ENCODE data around the gene PRRT1. TPM values are rescaled to one million over a fixed set of nuclear protein-coding genes. Genes with fewer than 3 reads are reported as not detected.

Gene PRRT1
- total RNA-seq, 1 experiment from 2014 or later, result not detected

Small RNAs within 50 kb of the gene (small RNA-seq; reads per million reads assigned to genes)
- not detected for gene AL662884.1
- not detected for gene MIR6833

Other genes with a start within 250 kb of the PRRT1 start
- gene ZBTB12, start 249.9 kb downstream of the PRRT1 start, total RNA-seq (2014; rRNA removed; shearing (Covaris generic)), result 12.6 and 13.6 TPM in 2 replicates
- 0.28 and 0.91 TPM in 2 replicates for gene C2, start 224.2 kb downstream of the PRRT1 start, total RNA-seq (2014; rRNA removed; shearing (Covaris generic))
- gene CFB, start 205.8 kb downstream of the PRRT1 start, total RNA-seq (2014; rRNA removed; shearing (Covaris generic)), result 2.0 and 2.6 TPM in 2 replicates
- 85.4 and 103 TPM in 2 replicates for gene NELFE, start 193.0 kb downstream of the PRRT1 start, total RNA-seq (2014; rRNA removed; shearing (Covaris generic))
- 62.5 and 66.2 TPM in 2 replicates for gene SKIC2, start 192.8 kb downstream of the PRRT1 start, total RNA-seq (2014; rRNA removed; shearing (Covaris generic))
- gene DXO, start 179.8 kb downstream of the PRRT1 start, total RNA-seq (2014; rRNA removed; shearing (Covaris generic)), result 54.8 and 61.6 TPM in 2 replicates
- gene C4A, start 169.9 kb downstream of the PRRT1 start, total RNA-seq (2014; rRNA removed; shearing (Covaris generic)), result 0.57 and 1.9 TPM in 2 replicates
- 1.4 and 1.9 TPM in 2 replicates for gene C4B, start 137.1 kb downstream of the PRRT1 start, total RNA-seq (2014; rRNA removed; shearing (Covaris generic))
- not detected in 2 replicates for gene CYP21A2, start 113.5 kb downstream of the PRRT1 start, total RNA-seq (2014; rRNA removed; shearing (Covaris generic))
- 0.03 TPM in 1 of 2 replicates, not detected in the other for gene TNXB, start 42.6 kb downstream of the PRRT1 start, total RNA-seq (2014; rRNA removed; shearing (Covaris generic))
- 55.7 and 60.0 TPM in 2 replicates for gene ATF6B, start 23.7 kb downstream of the PRRT1 start, total RNA-seq (2014; rRNA removed; shearing (Covaris generic))
- gene FKBPL, start 21.7 kb downstream of the PRRT1 start, total RNA-seq (2014; rRNA removed; shearing (Covaris generic)), result 5.2 and 7.4 TPM in 2 replicates
- 19.7 and 56.2 TPM in 2 replicates for gene PPT2, start 2.2 kb upstream of the PRRT1 start, total RNA-seq (2014; rRNA removed; shearing (Covaris generic))
- 4.5 and 6.6 TPM in 2 replicates for gene EGFL8, start 12.7 kb upstream of the PRRT1 start, total RNA-seq (2014; rRNA removed; shearing (Covaris generic))
- 48.6 and 52.8 TPM in 2 replicates for gene AGPAT1, start 24.1 kb upstream of the PRRT1 start, total RNA-seq (2014; rRNA removed; shearing (Covaris generic))
- gene RNF5, start 26.5 kb upstream of the PRRT1 start, total RNA-seq (2014; rRNA removed; shearing (Covaris generic)), result 45.4 and 50.5 TPM in 2 replicates
- 3.0 and 4.9 TPM in 2 replicates for gene AGER, start 32.3 kb upstream of the PRRT1 start, total RNA-seq (2014; rRNA removed; shearing (Covaris generic))
- gene PBX2, start 38.3 kb upstream of the PRRT1 start, total RNA-seq (2014; rRNA removed; shearing (Covaris generic)), result 16.6 and 18.7 TPM in 2 replicates
- gene GPSM3, start 40.7 kb upstream of the PRRT1 start, total RNA-seq (2014; rRNA removed; shearing (Covaris generic)), result 2.2 and 4.7 TPM in 2 replicates
- 2.2 and 2.4 TPM in 2 replicates for gene NOTCH4, start 72.1 kb upstream of the PRRT1 start, total RNA-seq (2014; rRNA removed; shearing (Covaris generic))
- gene TSBP1, start 220.0 kb upstream of the PRRT1 start, total RNA-seq (2014; rRNA removed; shearing (Covaris generic)), result not detected in 2 replicates

Data from HT-29 (cell line).